Subcutaneous adipose tissue (tissue), 4 donors: ENCODE measurements around the gene PSENEN. TPM values are rescaled to one million over a fixed set of nuclear protein-coding genes. Genes with fewer than 3 reads are reported as not detected.

Experiments
- total RNA-seq, 4 donors: library from RNA; depleted of rRNA; stranded (reverse); fragments of >200 nt; gene quantifications; one replicate each; pipeline ENCODE4 v1.1.0, GENCODE V29; 2016
- TF ChIP-seq, protein P1 (sequence below): fragments of 450-650 bp; IDR thresholded peaks from one replicate; pipeline ENCODE4 v1.5.1; 2016; ENCODE audit warnings: low read depth, mild to moderate bottlenecking, control low read depth, antibody characterized with exemption, moderate library complexity

PSENEN gene
- total RNA-seq, 4 donors from 2014 or later, result 23.4 to 71.3 (median 35.7) TPM

DNA sequence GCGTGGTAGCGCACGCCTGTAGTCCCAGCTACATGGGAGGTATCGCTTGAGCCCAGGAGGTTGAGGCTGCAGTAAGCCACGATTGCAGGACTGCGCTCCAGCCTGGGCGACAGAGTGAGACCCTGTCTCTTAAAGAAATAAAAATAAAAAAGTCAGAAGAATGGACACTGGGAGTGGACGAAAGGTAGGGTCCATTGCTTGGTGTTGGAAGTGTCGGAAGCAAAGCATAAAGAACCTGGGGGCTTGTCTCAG is 29.5 kb downstream of the PSENEN start:
- TF ChIP-seq, protein P1, sequence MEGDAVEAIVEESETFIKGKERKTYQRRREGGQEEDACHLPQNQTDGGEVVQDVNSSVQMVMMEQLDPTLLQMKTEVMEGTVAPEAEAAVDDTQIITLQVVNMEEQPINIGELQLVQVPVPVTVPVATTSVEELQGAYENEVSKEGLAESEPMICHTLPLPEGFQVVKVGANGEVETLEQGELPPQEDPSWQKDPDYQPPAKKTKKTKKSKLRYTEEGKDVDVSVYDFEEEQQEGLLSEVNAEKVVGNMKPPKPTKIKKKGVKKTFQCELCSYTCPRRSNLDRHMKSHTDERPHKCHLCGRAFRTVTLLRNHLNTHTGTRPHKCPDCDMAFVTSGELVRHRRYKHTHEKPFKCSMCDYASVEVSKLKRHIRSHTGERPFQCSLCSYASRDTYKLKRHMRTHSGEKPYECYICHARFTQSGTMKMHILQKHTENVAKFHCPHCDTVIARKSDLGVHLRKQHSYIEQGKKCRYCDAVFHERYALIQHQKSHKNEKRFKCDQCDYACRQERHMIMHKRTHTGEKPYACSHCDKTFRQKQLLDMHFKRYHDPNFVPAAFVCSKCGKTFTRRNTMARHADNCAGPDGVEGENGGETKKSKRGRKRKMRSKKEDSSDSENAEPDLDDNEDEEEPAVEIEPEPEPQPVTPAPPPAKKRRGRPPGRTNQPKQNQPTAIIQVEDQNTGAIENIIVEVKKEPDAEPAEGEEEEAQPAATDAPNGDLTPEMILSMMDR, result no peak

DNA sequence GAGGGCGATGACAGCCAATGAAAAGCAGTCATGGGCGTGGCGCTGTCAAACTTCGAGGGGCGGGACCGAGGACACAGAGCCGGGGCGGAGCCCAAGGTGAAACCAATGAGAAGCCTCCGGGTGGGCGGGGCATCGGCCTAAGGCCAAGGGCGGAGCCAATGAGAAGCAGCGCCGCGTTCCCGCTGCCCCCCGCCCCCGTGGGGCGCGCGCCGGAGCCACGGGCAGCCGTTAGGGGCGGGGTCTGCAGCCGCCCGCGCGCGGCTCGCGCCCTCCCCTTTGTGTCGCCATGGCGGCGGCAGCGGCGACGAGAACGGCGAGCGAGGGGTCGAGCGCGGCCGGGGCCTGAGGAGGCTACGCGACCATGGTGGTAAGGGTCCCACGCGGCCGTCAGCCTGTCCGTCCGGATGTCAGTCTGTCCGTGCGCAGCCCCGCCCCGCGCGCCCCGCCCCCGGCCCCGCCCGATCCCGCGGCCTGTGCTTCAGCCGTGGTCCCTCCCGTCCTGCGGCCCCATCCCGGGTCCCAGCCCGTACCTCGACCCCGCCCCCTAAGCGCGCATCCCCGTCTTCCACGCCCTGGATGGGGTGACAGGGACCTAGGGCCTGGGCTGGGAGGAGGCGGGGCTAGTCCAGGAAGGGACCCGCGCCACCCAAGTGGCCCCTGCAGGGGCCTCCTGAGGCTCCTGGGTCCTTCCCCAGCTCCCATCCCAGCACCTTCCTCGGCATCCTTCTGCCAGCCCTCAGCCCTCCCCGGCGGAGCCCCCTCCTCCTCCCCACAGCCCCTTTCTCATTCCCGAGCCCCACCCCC is 30.0 kb downstream of the PSENEN start, which contains the start of gene ARHGAP33:
Gene ARHGAP33 (plus strand): TSS at position 267 of the 804 bp plus-strand sequence. CDS start 95 bp downstream, at position 362.
- TF ChIP-seq, protein P1, result no peak

DNA sequence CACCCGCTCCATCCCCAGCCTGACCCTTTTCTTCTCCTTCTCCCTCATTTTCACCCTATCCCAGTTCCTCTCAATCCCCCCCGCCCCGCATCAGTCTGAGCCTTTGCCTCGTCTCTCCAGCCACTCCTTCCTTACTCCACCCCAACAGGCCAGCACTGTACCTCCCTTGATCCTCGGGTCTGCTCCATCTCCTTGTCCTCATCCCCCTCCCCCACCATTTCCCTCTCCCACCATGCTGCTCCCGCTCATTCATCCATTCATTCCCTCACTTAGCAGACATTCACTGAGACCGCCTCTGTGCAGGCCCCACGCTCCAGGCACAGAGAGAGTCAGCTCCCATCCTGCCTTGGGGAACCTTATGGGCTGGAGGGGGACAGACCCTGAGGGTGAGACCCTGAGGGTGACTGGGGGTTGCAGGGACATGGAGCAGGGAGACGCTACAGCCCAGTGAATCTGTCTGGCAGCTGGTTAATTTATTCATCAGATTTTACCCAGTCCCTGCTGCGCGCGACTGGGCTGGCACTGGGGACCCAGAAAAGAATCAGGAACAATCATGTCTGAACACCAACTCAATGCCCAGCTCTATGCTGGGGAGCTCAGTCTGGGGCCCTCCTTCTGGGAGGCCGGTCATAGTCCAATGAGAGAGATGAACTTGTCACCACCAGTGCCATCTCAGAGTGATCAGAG is 30.8 kb downstream of the PSENEN start:
- TF ChIP-seq, protein P1, result no peak

DNA sequence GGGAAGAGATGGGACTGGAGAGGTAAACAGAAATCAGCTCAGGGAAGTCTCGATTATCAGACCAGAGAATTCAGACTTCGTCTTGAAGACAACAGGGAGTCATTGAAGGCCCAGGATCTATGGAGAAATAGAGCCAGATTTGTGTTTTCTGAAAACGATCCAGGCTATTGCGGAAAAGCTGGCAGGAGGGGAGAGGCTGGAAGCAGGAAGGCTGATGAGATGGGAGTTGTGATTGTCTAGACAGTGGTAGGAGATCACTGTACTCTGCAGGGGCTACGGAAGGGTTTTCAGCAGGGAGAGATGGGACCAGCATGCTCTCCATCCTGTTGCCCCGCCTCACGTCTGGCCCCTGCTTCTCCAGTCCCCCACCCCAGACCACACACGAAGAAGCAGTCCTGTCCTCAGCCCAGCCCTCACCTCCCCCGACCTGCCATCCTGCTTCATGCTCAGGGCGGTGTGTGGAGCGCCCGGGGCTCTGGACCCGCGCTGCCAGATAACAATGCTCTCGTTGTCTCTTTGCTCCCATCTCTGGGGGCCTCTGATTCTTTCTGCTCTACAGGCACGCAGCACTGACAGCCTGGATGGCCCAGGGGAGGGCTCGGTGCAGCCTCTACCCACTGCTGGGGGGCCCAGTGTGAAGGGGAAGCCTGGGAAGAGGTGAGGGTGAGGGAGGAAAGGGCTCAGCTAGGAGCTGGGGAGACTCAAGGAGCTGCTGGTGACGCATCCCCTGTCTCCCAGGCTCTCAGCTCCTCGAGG is 31.8 kb downstream of the PSENEN start:
- TF ChIP-seq, protein P1, result no peak

DNA sequence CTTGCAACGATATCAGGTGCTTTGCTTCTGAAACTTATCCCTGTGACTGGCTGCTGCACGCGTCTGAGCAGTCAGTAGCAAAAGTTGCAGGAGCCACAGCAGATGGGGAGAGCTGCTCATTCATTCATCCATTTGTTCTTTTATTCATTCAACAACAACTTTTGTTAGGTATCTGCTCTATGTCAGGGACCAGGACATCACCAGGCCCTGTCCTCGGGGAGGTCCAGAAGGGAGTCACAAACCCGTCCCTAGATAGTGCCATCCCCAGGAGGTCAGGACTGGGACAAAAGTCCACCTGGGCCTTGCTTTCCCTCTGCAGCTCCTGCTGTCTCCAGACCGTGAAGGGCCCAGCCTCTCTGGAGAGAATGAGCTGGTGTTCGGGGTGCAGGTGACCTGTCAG is 32.5 kb downstream of the PSENEN start:
- TF ChIP-seq, protein P1, result no peak

DNA sequence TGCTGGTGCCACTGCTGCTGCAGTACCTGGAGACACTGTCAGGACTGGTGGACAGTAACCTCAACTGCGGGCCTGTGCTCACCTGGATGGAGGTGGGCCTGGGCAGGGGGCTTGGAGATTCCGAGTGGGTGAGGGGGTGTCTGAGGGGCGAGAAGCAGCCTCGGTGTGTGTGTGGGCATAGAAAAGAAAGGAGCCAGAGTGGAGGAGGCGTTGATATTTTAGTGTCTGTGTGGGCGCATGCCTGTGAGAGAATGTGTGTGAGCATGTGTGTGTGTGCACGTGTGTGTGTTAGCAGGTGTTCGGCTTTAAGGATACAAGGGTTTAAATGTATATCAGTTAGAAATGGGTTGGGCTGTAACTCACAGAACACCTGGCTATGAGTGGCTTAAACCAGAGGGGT is 33.6 kb downstream of the PSENEN start:
- TF ChIP-seq, protein P1, result no peak

DNA sequence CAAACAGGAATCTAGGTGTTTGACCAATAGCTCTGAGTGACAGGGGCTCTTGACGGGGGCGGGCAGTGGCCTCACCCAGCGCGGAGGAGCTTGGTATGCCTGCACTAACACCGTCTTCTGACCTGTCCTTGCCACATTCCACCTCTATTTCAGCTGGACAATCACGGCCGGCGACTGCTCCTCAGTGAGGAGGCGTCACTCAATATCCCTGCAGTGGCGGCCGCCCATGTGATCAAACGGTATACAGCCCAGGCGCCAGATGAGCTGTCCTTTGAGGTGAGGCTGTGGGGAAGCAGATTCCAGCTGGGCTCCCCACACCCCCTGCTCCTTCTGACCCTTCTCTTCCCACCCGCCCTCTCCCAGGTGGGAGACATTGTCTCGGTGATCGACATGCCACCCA is 34.6 kb downstream of the PSENEN start:
- TF ChIP-seq, protein P1, result no peak
